Parathyroid adenoma (tissue), 2 donors: ENCODE data around the gene EBF3.

Experiments
- H2AFZ ChIP-seq: fragments of 300-600 bp; sonication (generic); one replicate; pipeline ENCODE4 v1.7.0; 2017; ENCODE audit warnings: antibody characterized with exemption, mild to moderate bottlenecking
- H3K27ac ChIP-seq: fragments of 300-600 bp; sonication (generic); one replicate; pipeline ENCODE4 v1.7.0; 2017
- H3K27me3 ChIP-seq: fragments of 300-600 bp; sonication (generic); one replicate; pipeline ENCODE4 v1.7.0; 2017; ENCODE audit warnings: low read length; ENCODE audit not compliant: control insufficient read depth, insufficient read depth
- H3K36me3 ChIP-seq: fragments of 300-600 bp; sonication (generic); one replicate; pipeline ENCODE4 v1.7.0; 2017; ENCODE audit warnings: low read length; ENCODE audit not compliant: control insufficient read depth, insufficient read depth
- H3K4me1 ChIP-seq: fragments of 300-600 bp; sonication (generic); one replicate; pipeline ENCODE4 v1.7.0; 2017; ENCODE audit warnings: control low read depth
- H3K4me2 ChIP-seq: fragments of 300-600 bp; sonication (generic); one replicate; pipeline ENCODE4 v1.7.0; 2017; ENCODE audit warnings: low read length
- H3K4me3 ChIP-seq: fragments of 300-600 bp; sonication (generic); one replicate; pipeline ENCODE4 v1.7.0; 2017; ENCODE audit warnings: low read depth, low read length
- H3K79me2 ChIP-seq: fragments of 300-600 bp; sonication (generic); one replicate; pipeline ENCODE4 v1.7.0; 2017; ENCODE audit warnings: control low read depth
- H3K9ac ChIP-seq: fragments of 300-600 bp; sonication (generic); one replicate; pipeline ENCODE4 v1.7.0; 2017; ENCODE audit warnings: mild to moderate bottlenecking
- H3K9me3 ChIP-seq: fragments of 300-600 bp; sonication (generic); one replicate; pipeline ENCODE4 v1.7.0; 2017; ENCODE audit warnings: low read length; ENCODE audit not compliant: control insufficient read depth
- CTCF ChIP-seq: fragments of 300-600 bp; sonication (generic); IDR thresholded peaks from one replicate; pipeline ENCODE4 v1.7.0; 2017; ENCODE audit warnings: antibody characterized with exemption, mild to moderate bottlenecking
- donor health status: primary hyperparathyroidism.

Gene EBF3

GRCh38 chr10:129887381-129887905, 76.6 kb downstream of the EBF3 start:
- Histone ChIP-seq H3K4me2 (no peak overlapping the region), H3K79me2 (no peaks in the 10 kb centered on the region), H2AFZ (no peak overlapping the region), H3K4me1 (no peaks in the 10 kb centered on the region), H3K9ac (no peak overlapping the region), H3K4me3 (no peak overlapping the region), H3K27me3 (no peaks in the 10 kb centered on the region), H3K36me3 (no peaks in the 10 kb centered on the region), H3K9me3 (no peaks in the 10 kb centered on the region), H3K27ac (no peak overlapping the region)
- TF ChIP-seq CTCF = no peak

GRCh38 chr10:129886263-129886662, 77.8 kb downstream of the EBF3 start:
- no peak overlapping the region for H3K4me3 ChIP-seq
- H2AFZ ChIP-seq = no peak overlapping the region
- no peaks in the 10 kb centered on the region for H3K4me1 ChIP-seq
- no peak overlapping the region for H3K27ac ChIP-seq
- H3K27me3 ChIP-seq = no peaks in the 10 kb centered on the region
- H3K4me2 ChIP-seq = no peak overlapping the region
- H3K9ac ChIP-seq = no peak overlapping the region
- no peak for TF ChIP-seq CTCF
- H3K36me3 ChIP-seq = no peaks in the 10 kb centered on the region
- H3K9me3 ChIP-seq = no peaks in the 10 kb centered on the region
- H3K79me2 ChIP-seq = no peaks in the 10 kb centered on the region

- Histone ChIP-seq H3K4me1 (no peaks in the 10 kb centered on the region), H3K4me3 (no peak overlapping the region), H3K27ac (no peak overlapping the region), H2AFZ (no peak overlapping the region), H3K9me3 (no peaks in the 10 kb centered on the region), H3K9ac (no peak overlapping the region), H3K36me3 (no peaks in the 10 kb centered on the region), H3K4me2 (no peak overlapping the region), H3K79me2 (no peaks in the 10 kb centered on the region), H3K27me3 (no peaks in the 10 kb centered on the region)
- no peak for TF ChIP-seq CTCF
Measured at GRCh38 chr10:129885526-129885925, 78.5 kb downstream of the EBF3 start.

- no peaks in the 10 kb centered on the region for H3K4me1 ChIP-seq
- H3K36me3 ChIP-seq = no peaks in the 10 kb centered on the region
- TF ChIP-seq CTCF = no peak
- H3K4me2 ChIP-seq = no peak overlapping the region
- H3K9me3 ChIP-seq = no peaks in the 10 kb centered on the region
- no peak overlapping the region for H3K9ac ChIP-seq
- H3K79me2 ChIP-seq = no peaks in the 10 kb centered on the region
- H3K4me3 ChIP-seq = no peak overlapping the region
- H2AFZ ChIP-seq = no peak overlapping the region
- no peak overlapping the region for H3K27ac ChIP-seq
- H3K27me3 ChIP-seq = no peaks in the 10 kb centered on the region
Measured at GRCh38 chr10:129884398-129885078, 79.5 kb downstream of the EBF3 start.
